ENCODE results near the gene CIAO2B. TPM values are rescaled to one million over a fixed set of nuclear protein-coding genes. Genes with fewer than 3 reads are reported as not detected.
"Not testable (repeated sequence)": the region's sequence is repeated elsewhere in the genome, so short reads cannot be mapped to it uniquely, and the experiment has no call there.

Gene CIAO2B
- total RNA-seq, 1 experiment from 2014 or later: 270 TPM

- DNase-seq (ENCODE audit: extremely low read depth, low read depth): no peak
Observed at GRCh38 chr16:66939366-66939765, 5.2 kb upstream of the CIAO2B start.

GRCh38 chr16:66937725-66938337 lies 3.6 kb upstream of the CIAO2B start:
- DNase-seq (ENCODE audit: extremely low read depth, low read depth): no peak

GRCh38 chr16:66936889-66937554 lies 2.8 kb upstream of the CIAO2B start:
- no peak for DNase-seq (ENCODE audit: extremely low read depth, low read depth)

GRCh38 chr16:66936462-66936861 lies 2.3 kb upstream of the CIAO2B start:
- no peak for DNase-seq (ENCODE audit: extremely low read depth, low read depth)

GRCh38 chr16:66935314-66936011 lies 1.3 kb upstream of the CIAO2B start, which contains the start of gene CES2:
CES2 (plus strand) TSS chr16:66935516; CDS start chr16:66935636, 120 bp downstream.
- DNase-seq (ENCODE audit: extremely low read depth, low read depth): no peak

- not testable (repeated sequence) for DNase-seq (ENCODE audit: extremely low read depth, low read depth)
Observed at GRCh38 chr16:66934839-66935313, 674 bp upstream of the CIAO2B start.

GRCh38 chr16:66933776-66934137 lies 445 bp downstream of the CIAO2B start:
- no peak for DNase-seq (ENCODE audit: extremely low read depth, low read depth)

GRCh38 chr16:66932076-66932475 lies 2.1 kb downstream of the CIAO2B start:
- no peak for DNase-seq (ENCODE audit: extremely low read depth, low read depth)

- no peak for DNase-seq (ENCODE audit: extremely low read depth, low read depth)
Observed at GRCh38 chr16:66931665-66932064, 2.5 kb downstream of the CIAO2B start.

- no peak for DNase-seq (ENCODE audit: extremely low read depth, low read depth)
Observed at GRCh38 chr16:66930189-66930588, 4.0 kb downstream of the CIAO2B start.

GRCh38 chr16:66928702-66929388 lies 5.4 kb downstream of the CIAO2B start:
- no peak for DNase-seq (ENCODE audit: extremely low read depth, low read depth)

- DNase-seq (ENCODE audit: extremely low read depth, low read depth): no peak
Observed at GRCh38 chr16:66927918-66928649, 6.1 kb downstream of the CIAO2B start.

- DNase-seq (ENCODE audit: extremely low read depth, low read depth): no peak
Observed at GRCh38 chr16:66926961-66927436, 7.2 kb downstream of the CIAO2B start.

GRCh38 chr16:66926171-66926947 lies 7.8 kb downstream of the CIAO2B start:
- no peak for DNase-seq (ENCODE audit: extremely low read depth, low read depth)

GRCh38 chr16:66925322-66925840 lies 8.8 kb downstream of the CIAO2B start, which contains the start of gene RRAD:
RRAD (minus strand) TSS chr16:66925535; CDS start chr16:66925179, 356 bp downstream.
- no peak for DNase-seq (ENCODE audit: extremely low read depth, low read depth)

- no peak for DNase-seq (ENCODE audit: extremely low read depth, low read depth)
Observed at GRCh38 chr16:66924527-66925321, 9.5 kb downstream of the CIAO2B start.

GRCh38 chr16:66923866-66924265 lies 10.3 kb downstream of the CIAO2B start:
- DNase-seq (ENCODE audit: extremely low read depth, low read depth): no peak

- DNase-seq (ENCODE audit: extremely low read depth, low read depth): no peak
Observed at GRCh38 chr16:66923247-66923731, 10.9 kb downstream of the CIAO2B start.
